Activated CD8-positive, alpha-beta memory T cell treated with anti-CD3 and anti-CD28 coated beads, Interleukin-2, amount 50 U/mL, for 1 hour (primary cell): ENCODE results near the gene TMBIM1.
A peak's percentile ranks its signal among the peaks of the same experiment; 100 is the strongest.
"Not testable (repeated sequence)": the region's sequence is repeated elsewhere in the genome, so short reads cannot be mapped to it uniquely, and the experiment has no call there.

ENCODE experiments used
- DNase-seq: peaks from one replicate; pipeline ENCODE4 v3.0.0-alpha.2; 2020; ENCODE audit errors: extremely low read depth

The TMBIM1 gene

GRCh38 chr2:218291318-218292047, 820 bp downstream of the TMBIM1 start:
- DNase-seq: no peak

- DNase-seq: peak; percentile 55
Observed at GRCh38 chr2:218290316-218291261, 1.7 kb downstream of the TMBIM1 start.

GRCh38 chr2:218289639-218290315, 2.5 kb downstream of the TMBIM1 start:
- DNase-seq: no peak

- DNase-seq: peak; percentile 81
Observed at GRCh38 chr2:218286570-218287459, 5.5 kb downstream of the TMBIM1 start.

GRCh38 chr2:218285604-218286003, 6.7 kb downstream of the TMBIM1 start:
- DNase-seq: no peak

- no peak for DNase-seq
Observed at GRCh38 chr2:218284106-218284811, 8.0 kb downstream of the TMBIM1 start.

GRCh38 chr2:218282173-218282991, 9.9 kb downstream of the TMBIM1 start:
- DNase-seq: no peak

- DNase-seq: no peak
Observed at GRCh38 chr2:218281449-218281848, 10.9 kb downstream of the TMBIM1 start.

- no peak for DNase-seq
Observed at GRCh38 chr2:218280260-218280870, 11.9 kb downstream of the TMBIM1 start.

- no peak for DNase-seq
Observed at GRCh38 chr2:218278531-218279360, 13.6 kb downstream of the TMBIM1 start.

- DNase-seq: no peak
Observed at GRCh38 chr2:218277921-218278320, 14.4 kb downstream of the TMBIM1 start.

- DNase-seq: no peak
Observed at GRCh38 chr2:218276986-218277755, 15.1 kb downstream of the TMBIM1 start.

- DNase-seq: no peak
Observed at GRCh38 chr2:218275371-218276072, 16.8 kb downstream of the TMBIM1 start.

GRCh38 chr2:218274586-218274985, 17.7 kb downstream of the TMBIM1 start:
- no peak for DNase-seq

GRCh38 chr2:218273908-218274249, 18.4 kb downstream of the TMBIM1 start:
- DNase-seq: no peak

- not testable (repeated sequence) for DNase-seq
Observed at GRCh38 chr2:218273214-218273907, 18.9 kb downstream of the TMBIM1 start.
